Measurements from ENCODE around the gene AP1B1.

- TF ChIP-seq CTCF (conservative IDR thresholded peaks at IDR 0.05; ENCODE audit: low read depth, low read length) (no peak), EZH2 (IDR thresholded peaks at IDR 0.05; ENCODE audit: borderline replicate concordance, low read depth, low read length, poor library complexity, severe bottlenecking) (no peak)
Measured at GRCh38 chr22:29316141-29316828, 72.1 kb downstream of the AP1B1 start.
